Thoracic aorta endothelial cell (primary cell): ENCODE results near the gene SSH3. TPM values are rescaled to one million over a fixed set of nuclear protein-coding genes. Genes with fewer than 3 reads are reported as not detected.

Source experiments
- small RNA-seq: library from RNA; depleted of rRNA; stranded (forward); fragments of <200 nt; gene quantifications from one replicate; pipeline ENCODE3, GENCODE V24; 2012
- total RNA-seq: library from RNA; depleted of rRNA; stranded (reverse); fragments of >200 nt; gene quantifications from 2 replicates; pipeline ENCODE4 v1.2.3, GENCODE V29; 2012

The SSH3 gene, protein sequence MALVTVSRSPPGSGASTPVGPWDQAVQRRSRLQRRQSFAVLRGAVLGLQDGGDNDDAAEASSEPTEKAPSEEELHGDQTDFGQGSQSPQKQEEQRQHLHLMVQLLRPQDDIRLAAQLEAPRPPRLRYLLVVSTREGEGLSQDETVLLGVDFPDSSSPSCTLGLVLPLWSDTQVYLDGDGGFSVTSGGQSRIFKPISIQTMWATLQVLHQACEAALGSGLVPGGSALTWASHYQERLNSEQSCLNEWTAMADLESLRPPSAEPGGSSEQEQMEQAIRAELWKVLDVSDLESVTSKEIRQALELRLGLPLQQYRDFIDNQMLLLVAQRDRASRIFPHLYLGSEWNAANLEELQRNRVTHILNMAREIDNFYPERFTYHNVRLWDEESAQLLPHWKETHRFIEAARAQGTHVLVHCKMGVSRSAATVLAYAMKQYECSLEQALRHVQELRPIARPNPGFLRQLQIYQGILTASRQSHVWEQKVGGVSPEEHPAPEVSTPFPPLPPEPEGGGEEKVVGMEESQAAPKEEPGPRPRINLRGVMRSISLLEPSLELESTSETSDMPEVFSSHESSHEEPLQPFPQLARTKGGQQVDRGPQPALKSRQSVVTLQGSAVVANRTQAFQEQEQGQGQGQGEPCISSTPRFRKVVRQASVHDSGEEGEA
- 8.2 and 9.0 TPM in 2 replicates for total RNA-seq

DNA sequence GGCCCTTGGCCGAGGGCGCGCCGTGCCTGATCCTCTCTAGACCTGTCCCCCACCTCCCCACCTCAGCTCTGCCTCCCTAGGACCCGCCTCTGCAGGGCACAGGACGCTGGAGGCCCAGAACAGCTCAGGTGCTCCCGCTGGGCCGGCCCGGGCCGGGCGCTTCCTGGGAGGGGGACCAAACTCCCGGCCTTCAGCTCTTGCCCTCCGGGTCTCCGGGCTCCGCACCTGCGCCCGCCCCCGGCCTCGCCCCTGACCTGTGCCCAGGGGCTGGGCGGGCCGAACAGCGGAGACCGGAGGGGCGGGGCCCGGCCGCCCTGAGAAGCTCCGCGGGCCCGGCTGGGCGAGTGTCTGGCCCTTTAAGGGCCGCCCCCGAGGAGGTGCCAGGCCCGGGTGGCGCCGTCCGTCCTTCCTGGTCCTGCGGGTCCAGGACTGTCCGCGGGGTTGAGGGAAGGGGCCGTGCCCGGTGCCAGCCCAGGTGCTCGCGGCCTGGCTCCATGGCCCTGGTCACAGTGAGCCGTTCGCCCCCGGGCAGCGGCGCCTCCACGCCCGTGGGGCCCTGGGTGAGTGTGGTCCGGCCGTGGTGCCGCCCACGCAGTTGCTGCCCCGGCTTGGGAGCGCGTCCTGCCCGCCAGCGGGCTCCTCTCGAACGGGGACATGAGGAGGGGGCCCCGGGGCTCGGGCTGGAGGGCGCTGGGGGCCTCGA lies at the start of gene SSH3:
TSS of gene SSH3 (plus strand) at position 399 of the 703 bp plus-strand sequence. CDS start at position 495, 96 bp downstream.

DNA sequence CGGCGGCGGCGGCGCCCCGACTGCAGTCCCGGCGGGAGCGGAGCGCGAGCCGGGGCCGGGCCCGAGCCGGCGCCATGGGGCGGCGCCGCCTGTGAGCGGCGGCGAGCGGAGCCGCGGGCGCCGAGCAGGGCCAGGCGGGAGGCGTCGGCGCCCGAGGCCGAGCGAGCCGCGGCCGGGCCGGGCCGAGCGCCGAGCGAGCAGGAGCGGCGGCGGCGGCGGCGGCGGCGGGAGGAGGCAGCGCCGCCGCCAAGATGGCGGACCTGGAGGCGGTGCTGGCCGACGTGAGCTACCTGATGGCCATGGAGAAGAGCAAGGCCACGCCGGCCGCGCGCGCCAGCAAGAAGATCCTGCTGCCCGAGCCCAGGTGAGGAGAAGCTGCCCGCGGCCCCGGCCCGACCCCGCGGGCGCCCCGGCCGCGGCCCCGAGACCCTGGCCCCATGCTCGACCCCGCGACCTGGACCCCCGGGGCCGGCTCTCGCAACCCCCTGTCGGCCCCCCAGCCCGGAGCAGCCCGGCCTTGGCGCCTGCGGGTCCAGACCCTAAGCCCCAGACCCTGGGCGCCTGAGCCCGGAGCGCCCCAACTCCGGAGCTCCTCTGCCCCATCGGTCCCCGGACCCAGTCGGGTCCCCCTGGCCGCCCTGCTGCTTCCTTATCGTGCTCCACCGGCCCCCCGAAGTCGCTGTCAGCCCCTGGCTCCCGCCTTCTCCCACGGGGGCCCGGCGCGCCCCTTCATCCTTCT lies 36.7 kb upstream of the SSH3 start, which contains the start of gene GRK2:
TSS of gene GRK2 (plus strand) at position 25 of the 739 bp plus-strand sequence. CDS start at position 252, 227 bp downstream.

DNA sequence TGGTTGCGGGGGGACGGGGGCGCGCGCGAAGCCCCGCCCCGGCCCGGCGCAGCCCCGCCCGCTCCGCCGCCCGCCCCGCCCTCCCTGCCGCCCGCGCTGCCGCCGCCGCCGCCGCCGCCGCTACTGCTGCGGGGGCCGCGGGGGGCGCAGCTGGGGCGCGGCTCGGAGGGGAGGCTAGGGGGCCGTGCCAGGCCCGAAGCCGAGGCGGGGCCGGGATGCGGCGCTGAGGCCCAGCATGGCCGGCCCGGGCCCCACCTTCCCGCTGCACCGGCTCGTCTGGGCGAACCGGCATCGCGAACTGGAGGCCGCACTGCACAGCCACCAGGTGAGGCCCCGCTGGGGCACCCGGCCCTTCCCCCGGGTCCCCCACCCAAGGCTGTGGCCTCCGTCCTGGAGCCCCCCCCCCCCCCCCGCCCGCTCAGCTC lies 14.1 kb upstream of the SSH3 start, which contains the start of gene ANKRD13D:
TSS of gene ANKRD13D (plus strand) at position 78 of the 425 bp plus-strand sequence. CDS start at position 236, 158 bp downstream.

DNA sequence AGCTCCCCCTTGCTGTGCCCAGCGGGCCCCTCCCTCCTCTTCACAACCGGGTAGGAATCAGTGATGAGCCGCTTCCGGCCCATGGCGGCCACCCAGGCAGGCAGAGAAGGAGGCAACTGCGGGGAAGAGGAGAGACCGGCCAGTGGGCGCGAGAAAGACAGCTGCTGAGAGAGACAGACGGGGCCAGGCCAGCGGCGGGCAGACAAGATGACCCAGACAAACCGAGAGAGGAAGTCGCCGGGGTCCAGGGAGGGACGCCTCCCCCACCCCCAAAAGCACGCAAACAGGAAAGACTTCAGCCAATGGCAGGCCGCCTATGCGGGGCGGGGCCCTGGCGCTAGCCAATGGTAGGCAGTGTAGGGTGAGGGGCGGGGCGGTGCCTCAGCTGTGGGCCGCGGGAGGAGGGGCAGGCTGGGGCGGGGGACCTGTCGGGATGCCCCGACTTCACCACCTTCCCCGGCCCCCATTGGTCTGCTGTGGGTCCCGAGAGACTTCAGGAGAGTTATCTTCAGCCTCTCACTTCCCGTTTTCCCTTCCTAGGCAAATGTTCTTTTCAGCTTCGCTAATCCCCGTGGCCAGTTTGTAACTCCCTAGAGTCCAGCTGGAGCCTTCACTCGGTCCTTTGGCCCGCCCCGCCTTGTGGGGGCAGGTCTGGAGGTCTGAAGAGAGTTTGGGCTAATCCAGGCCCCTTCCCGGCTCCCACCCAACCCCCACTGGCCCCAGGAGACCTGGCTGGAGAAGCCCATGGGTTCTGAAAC lies 50.2 kb downstream of the SSH3 start, which contains the start of gene POLD4:
TSS of gene POLD4 (minus strand) at position 230 of the 758 bp plus-strand sequence. CDS start at position 83, 147 bp downstream.

Small RNAs within 50 kb of the gene (small RNA-seq; reads per million reads assigned to genes)
- gene RN7SKP239, result not detected

Other genes with a start within 250 kb of the SSH3 start
- gene RHOD, start 246.7 kb upstream of the SSH3 start, total RNA-seq, result 5.2 and 6.8 TPM in 2 replicates
- gene KDM2A, start 184.3 kb upstream of the SSH3 start, total RNA-seq, result 68.1 and 68.8 TPM in 2 replicates
- 29.1 and 39.3 TPM in 2 replicates for gene GRK2, start 37.1 kb upstream of the SSH3 start, total RNA-seq
- 22.1 and 23.5 TPM in 2 replicates for gene ANKRD13D, start 14.2 kb upstream of the SSH3 start, total RNA-seq
- 37.9 and 45.9 TPM in 2 replicates for gene POLD4, start 50.0 kb downstream of the SSH3 start, total RNA-seq
- 2.3 and 2.9 TPM in 2 replicates for gene CLCF1, start 70.1 kb downstream of the SSH3 start, total RNA-seq
- 4.4 and 6.7 TPM in 2 replicates for gene RAD9A, start 88.5 kb downstream of the SSH3 start, total RNA-seq
- gene PPP1CA, start 98.3 kb downstream of the SSH3 start, total RNA-seq, result 200 and 207 TPM in 2 replicates
- gene TBC1D10C, start 100.6 kb downstream of the SSH3 start, total RNA-seq, result not detected in 2 replicates
- gene CARNS1, start 112.1 kb downstream of the SSH3 start, total RNA-seq, result 0.13 and 0.22 TPM in 2 replicates
- 39.9 and 47.4 TPM in 2 replicates for gene RPS6KB2, start 125.0 kb downstream of the SSH3 start, total RNA-seq
- 0.27 and 0.93 TPM in 2 replicates for gene PTPRCAP, start 134.2 kb downstream of the SSH3 start, total RNA-seq
- 84.4 and 99.6 TPM in 2 replicates for gene CORO1B, start 139.9 kb downstream of the SSH3 start, total RNA-seq
- gene GPR152, start 149.2 kb downstream of the SSH3 start, total RNA-seq, result not detected in 2 replicates
- 0.65 and 1.1 TPM in 2 replicates for gene CABP4, start 151.8 kb downstream of the SSH3 start, total RNA-seq
- 19.4 and 20.2 TPM in 2 replicates for gene TMEM134, start 165.7 kb downstream of the SSH3 start, total RNA-seq
- gene AIP, start 179.5 kb downstream of the SSH3 start, total RNA-seq, result 34.6 and 37.0 TPM in 2 replicates
- gene PITPNM1, start 201.8 kb downstream of the SSH3 start, total RNA-seq, result 10.1 and 16.3 TPM in 2 replicates
- gene CDK2AP2, start 204.6 kb downstream of the SSH3 start, total RNA-seq, result 21.1 and 22.7 TPM in 2 replicates
- not detected in 2 replicates for gene CABP2, start 219.9 kb downstream of the SSH3 start, total RNA-seq